Measurements from ENCODE around the gene RGS3.

The RGS3 gene

GRCh38 chr9:113530022-113530635 lies 66.6 kb downstream of the RGS3 start:
- TF ChIP-seq NFIC (IDR thresholded peaks at IDR 0.05), result no peak
- TF ChIP-seq REST (IDR thresholded peaks at IDR 0.05; ENCODE audit: low read depth), result no peak
- TF ChIP-seq USF1 (IDR thresholded peaks at IDR 0.05), result no peak
- no peak for TF ChIP-seq MAX (IDR thresholded peaks at IDR 0.05)
- no peak for TF ChIP-seq TCF12 (IDR thresholded peaks at IDR 0.05; ENCODE audit: low read depth)
- no peak for TF ChIP-seq EP300 (IDR thresholded peaks at IDR 0.05; ENCODE audit: borderline replicate concordance)
- no peak for TF ChIP-seq EGR1 (IDR thresholded peaks at IDR 0.05)
- TF ChIP-seq ZBTB7A (IDR thresholded peaks at IDR 0.05; ENCODE audit: low read depth), result no peak
- no peak for TF ChIP-seq RAD21 (IDR thresholded peaks at IDR 0.05; ENCODE audit: low read depth)

GRCh38 chr9:113530942-113531341 lies 67.4 kb downstream of the RGS3 start:
- TF ChIP-seq EGR1 (IDR thresholded peaks at IDR 0.05), result no peak

- TF ChIP-seq FOXM1 (IDR thresholded peaks at IDR 0.05; ENCODE audit: borderline replicate concordance, low read depth), result no peak
- TF ChIP-seq CREB1 (IDR thresholded peaks at IDR 0.05; ENCODE audit: low read depth), result no peak
- TF ChIP-seq TCF12 (IDR thresholded peaks at IDR 0.05; ENCODE audit: low read depth), result no peak
- no peak for TF ChIP-seq TEAD4 (IDR thresholded peaks at IDR 0.05)
- TF ChIP-seq USF1 (IDR thresholded peaks at IDR 0.05), result no peak
- TF ChIP-seq RAD21 (IDR thresholded peaks at IDR 0.05; ENCODE audit: low read depth), result no peak
- no peak for TF ChIP-seq EGR1 (IDR thresholded peaks at IDR 0.05)
- no peak for TF ChIP-seq EP300 (IDR thresholded peaks at IDR 0.05; ENCODE audit: borderline replicate concordance)
- TF ChIP-seq YY1 (IDR thresholded peaks at IDR 0.05; ENCODE audit: low read depth), result no peak
- no peak for TF ChIP-seq MAX (IDR thresholded peaks at IDR 0.05)
These were observed 68.6 kb downstream of the RGS3 start for GRCh38 chr9:113531919-113532808.

GRCh38 chr9:113532809-113533190 lies 69.3 kb downstream of the RGS3 start:
- TF ChIP-seq EGR1 (IDR thresholded peaks at IDR 0.05), result no peak
- no peak for TF ChIP-seq TAF1 (IDR thresholded peaks at IDR 0.05; ENCODE audit: low read depth)
- TF ChIP-seq EP300 (IDR thresholded peaks at IDR 0.05; ENCODE audit: borderline replicate concordance), result no peak
- TF ChIP-seq REST (IDR thresholded peaks at IDR 0.05; ENCODE audit: low read depth), result no peak
- no peak for TF ChIP-seq RAD21 (IDR thresholded peaks at IDR 0.05; ENCODE audit: low read depth)
- no peak for TF ChIP-seq CEBPB (IDR thresholded peaks at IDR 0.05)
- TF ChIP-seq USF1 (IDR thresholded peaks at IDR 0.05), result no peak
- TF ChIP-seq ZBTB7A (IDR thresholded peaks at IDR 0.05; ENCODE audit: low read depth), result no peak
- TF ChIP-seq MAX (IDR thresholded peaks at IDR 0.05), result no peak
- TF ChIP-seq TEAD4 (IDR thresholded peaks at IDR 0.05), result no peak

GRCh38 chr9:113533335-113534225 lies 70.1 kb downstream of the RGS3 start:
- TF ChIP-seq REST (IDR thresholded peaks at IDR 0.05; ENCODE audit: low read depth) (no peak), MAX (IDR thresholded peaks at IDR 0.05) (no peak), NFIC (IDR thresholded peaks at IDR 0.05) (no peak)

All from Ishikawa (cell line).